ENCODE data around the gene PBRM1. TPM values are rescaled to one million over a fixed set of nuclear protein-coding genes. Genes with fewer than 3 reads are reported as not detected.

The PBRM1 gene
- total and polyA plus RNA-seq, 2 of the 13 experiments (the other 11 are each of a cell fraction or from before 2014, with no cell fraction given): 10.9 to 33.2 TPM

DNA sequence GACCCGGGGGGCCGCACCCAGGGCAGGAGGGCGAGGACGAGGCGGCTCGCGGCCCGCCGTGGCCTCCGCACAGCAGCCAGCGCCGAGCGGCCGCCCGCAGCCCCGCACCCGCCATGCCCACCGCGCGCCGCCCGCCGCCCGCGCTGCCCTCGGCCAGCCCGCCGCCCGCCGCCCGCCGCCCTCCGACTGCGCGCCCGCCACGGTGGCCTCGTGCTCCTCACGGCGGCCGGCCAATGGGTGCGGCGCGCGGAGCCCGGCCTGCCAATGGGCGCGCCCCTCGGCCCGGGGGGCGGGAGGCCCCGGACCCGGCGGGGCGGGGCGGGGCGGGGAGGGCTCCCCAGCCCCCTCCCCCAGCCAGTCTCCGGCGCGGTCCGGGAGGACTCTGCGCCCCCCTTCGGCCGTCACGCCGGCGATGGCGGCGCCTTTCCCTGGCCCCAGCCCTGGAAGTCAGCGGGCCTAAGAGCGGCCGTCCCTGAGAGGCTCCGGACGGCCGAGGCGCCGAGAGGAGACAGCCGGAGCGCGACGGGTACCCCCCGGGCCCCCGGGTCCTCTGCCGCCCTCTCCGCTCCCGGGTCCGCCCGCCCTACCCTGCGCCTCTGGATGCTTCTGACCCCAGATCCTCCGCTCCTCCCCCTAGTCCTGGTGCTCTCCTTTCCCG, 152.0 kb downstream of the PBRM1 start, which contains the start of gene NT5DC2 (continued):
- TF ChIP-seq, protein P1, sequence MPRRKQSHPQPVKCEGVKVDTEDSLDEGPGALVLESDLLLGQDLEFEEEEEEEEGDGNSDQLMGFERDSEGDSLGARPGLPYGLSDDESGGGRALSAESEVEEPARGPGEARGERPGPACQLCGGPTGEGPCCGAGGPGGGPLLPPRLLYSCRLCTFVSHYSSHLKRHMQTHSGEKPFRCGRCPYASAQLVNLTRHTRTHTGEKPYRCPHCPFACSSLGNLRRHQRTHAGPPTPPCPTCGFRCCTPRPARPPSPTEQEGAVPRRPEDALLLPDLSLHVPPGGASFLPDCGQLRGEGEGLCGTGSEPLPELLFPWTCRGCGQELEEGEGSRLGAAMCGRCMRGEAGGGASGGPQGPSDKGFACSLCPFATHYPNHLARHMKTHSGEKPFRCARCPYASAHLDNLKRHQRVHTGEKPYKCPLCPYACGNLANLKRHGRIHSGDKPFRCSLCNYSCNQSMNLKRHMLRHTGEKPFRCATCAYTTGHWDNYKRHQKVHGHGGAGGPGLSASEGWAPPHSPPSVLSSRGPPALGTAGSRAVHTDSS (CRISPR knock-in tag; conservative IDR thresholded peaks at IDR 0.05): no peak
- TF ChIP-seq DMAP1 (CRISPR knock-in tag; IDR thresholded peaks at IDR 0.05) (peak; percentile 50; the same call in 1 of the 2 replicates), ZNF234 (CRISPR knock-in tag; conservative IDR thresholded peaks at IDR 0.05) (peak; percentile 64; the same call in 1 of the 2 replicates), ZNF607 (CRISPR knock-in tag; IDR thresholded peaks at IDR 0.05; ENCODE audit: borderline replicate concordance) (peak; percentile 93), RAD21 (CRISPR knock-in tag; IDR thresholded peaks at IDR 0.05) (peak; percentile 31; the same call in 1 of the 2 replicates), ZBTB7B (CRISPR knock-in tag; IDR thresholded peaks at IDR 0.05) (no peak), TBX2 (CRISPR knock-in tag; IDR thresholded peaks at IDR 0.05; ENCODE audit: borderline replicate concordance) (no peak), KDM2A (CRISPR knock-in tag; IDR thresholded peaks at IDR 0.05; ENCODE audit: borderline replicate concordance, low read depth) (no peak; the same call in 1 of the 2 replicates), TEAD3 (CRISPR knock-in tag; optimal IDR thresholded peaks at IDR 0.05; ENCODE audit: borderline replicate concordance) (peak; percentile 7), SP2 (CRISPR knock-in tag; IDR thresholded peaks at IDR 0.05) (peak; percentile 69), SALL1 (CRISPR knock-in tag; IDR thresholded peaks at IDR 0.05) (peak; percentile 47), RBM39 (IDR thresholded peaks at IDR 0.05; ENCODE audit: low read depth, low read length, poor library complexity, severe bottlenecking) (peak; percentile 39), EP300 (IDR thresholded peaks at IDR 0.05; ENCODE audit: low read depth in 2 of 2, low read length in 2 of 2) (peak in 1 of 2 experiments; percentile 34; a peak in 1 of 4 replicates), EP300 (CRISPR knock-in tag; IDR thresholded peaks at IDR 0.05; ENCODE audit: borderline replicate concordance) (no peak), ZNF878 (CRISPR knock-in tag; IDR thresholded peaks at IDR 0.05) (peak; percentile 39; the same call in 1 of the 2 replicates), HNRNPK (IDR thresholded peaks at IDR 0.05; ENCODE audit: low read depth, low read length, poor library complexity, severe bottlenecking) (peak; percentile 46), HOXA3 (CRISPR knock-in tag; IDR thresholded peaks at IDR 0.05) (peak; percentile 28; the same call in 1 of the 2 replicates)
- TF ChIP-seq, protein P2, sequence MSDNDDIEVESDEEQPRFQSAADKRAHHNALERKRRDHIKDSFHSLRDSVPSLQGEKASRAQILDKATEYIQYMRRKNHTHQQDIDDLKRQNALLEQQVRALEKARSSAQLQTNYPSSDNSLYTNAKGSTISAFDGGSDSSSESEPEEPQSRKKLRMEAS (IDR thresholded peaks at IDR 0.05): peak; percentile 70; the same call in 1 of the 2 replicates
- TF ChIP-seq, protein P3, sequence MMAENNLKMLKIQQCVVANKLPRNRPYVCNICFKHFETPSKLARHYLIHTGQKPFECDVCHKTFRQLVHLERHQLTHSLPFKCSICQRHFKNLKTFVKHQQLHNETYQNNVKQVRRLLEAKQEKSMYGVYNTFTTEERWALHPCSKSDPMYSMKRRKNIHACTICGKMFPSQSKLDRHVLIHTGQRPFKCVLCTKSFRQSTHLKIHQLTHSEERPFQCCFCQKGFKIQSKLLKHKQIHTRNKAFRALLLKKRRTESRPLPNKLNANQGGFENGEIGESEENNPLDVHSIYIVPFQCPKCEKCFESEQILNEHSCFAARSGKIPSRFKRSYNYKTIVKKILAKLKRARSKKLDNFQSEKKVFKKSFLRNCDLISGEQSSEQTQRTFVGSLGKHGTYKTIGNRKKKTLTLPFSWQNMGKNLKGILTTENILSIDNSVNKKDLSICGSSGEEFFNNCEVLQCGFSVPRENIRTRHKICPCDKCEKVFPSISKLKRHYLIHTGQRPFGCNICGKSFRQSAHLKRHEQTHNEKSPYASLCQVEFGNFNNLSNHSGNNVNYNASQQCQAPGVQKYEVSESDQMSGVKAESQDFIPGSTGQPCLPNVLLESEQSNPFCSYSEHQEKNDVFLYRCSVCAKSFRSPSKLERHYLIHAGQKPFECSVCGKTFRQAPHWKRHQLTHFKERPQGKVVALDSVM (CRISPR knock-in tag; IDR thresholded peaks at IDR 0.05): no peak
- TF ChIP-seq, protein P4, sequence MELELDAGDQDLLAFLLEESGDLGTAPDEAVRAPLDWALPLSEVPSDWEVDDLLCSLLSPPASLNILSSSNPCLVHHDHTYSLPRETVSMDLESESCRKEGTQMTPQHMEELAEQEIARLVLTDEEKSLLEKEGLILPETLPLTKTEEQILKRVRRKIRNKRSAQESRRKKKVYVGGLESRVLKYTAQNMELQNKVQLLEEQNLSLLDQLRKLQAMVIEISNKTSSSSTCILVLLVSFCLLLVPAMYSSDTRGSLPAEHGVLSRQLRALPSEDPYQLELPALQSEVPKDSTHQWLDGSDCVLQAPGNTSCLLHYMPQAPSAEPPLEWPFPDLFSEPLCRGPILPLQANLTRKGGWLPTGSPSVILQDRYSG (CRISPR knock-in tag; IDR thresholded peaks at IDR 0.05): no peak
- TF ChIP-seq, protein P5, sequence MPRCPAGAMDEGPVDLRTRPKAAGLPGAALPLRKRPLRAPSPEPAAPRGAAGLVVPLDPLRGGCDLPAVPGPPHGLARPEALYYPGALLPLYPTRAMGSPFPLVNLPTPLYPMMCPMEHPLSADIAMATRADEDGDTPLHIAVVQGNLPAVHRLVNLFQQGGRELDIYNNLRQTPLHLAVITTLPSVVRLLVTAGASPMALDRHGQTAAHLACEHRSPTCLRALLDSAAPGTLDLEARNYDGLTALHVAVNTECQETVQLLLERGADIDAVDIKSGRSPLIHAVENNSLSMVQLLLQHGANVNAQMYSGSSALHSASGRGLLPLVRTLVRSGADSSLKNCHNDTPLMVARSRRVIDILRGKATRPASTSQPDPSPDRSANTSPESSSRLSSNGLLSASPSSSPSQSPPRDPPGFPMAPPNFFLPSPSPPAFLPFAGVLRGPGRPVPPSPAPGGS (CRISPR knock-in tag; IDR thresholded peaks at IDR 0.05): 0 out of 2 replicates have a peak, but pooled peaks have one; percentile 18
- TF ChIP-seq, protein P6, sequence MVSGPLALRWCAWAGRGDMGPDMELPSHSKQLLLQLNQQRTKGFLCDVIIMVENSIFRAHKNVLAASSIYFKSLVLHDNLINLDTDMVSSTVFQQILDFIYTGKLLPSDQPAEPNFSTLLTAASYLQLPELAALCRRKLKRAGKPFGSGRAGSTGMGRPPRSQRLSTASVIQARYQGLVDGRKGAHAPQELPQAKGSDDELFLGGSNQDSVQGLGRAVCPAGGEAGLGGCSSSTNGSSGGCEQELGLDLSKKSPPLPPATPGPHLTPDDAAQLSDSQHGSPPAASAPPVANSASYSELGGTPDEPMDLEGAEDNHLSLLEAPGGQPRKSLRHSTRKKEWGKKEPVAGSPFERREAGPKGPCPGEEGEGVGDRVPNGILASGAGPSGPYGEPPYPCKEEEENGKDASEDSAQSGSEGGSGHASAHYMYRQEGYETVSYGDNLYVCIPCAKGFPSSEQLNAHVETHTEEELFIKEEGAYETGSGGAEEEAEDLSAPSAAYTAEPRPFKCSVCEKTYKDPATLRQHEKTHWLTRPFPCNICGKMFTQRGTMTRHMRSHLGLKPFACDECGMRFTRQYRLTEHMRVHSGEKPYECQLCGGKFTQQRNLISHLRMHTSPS (CRISPR knock-in tag; IDR thresholded peaks at IDR 0.05; ENCODE audit: low read depth): 0 out of 2 replicates have a peak, but pooled peaks have one; percentile 27
